CD14-positive monocyte (primary cell): ENCODE results near the gene IL3. TPM values are rescaled to one million over a fixed set of nuclear protein-coding genes. Genes with fewer than 3 reads are reported as not detected.

ENCODE experiments used
- DNase-seq, 3 donors: peaks; one replicate each; pipeline ENCODE4 v3.0.0-alpha.2; 2011 to 2022
- H2AFZ ChIP-seq: 2 replicates; pipeline ENCODE4 v1.6.0; 2012; ENCODE audit warnings: mild to moderate bottlenecking, low read depth, low read length, inconsistent platforms; ENCODE audit not compliant: insufficient read depth, poor library complexity, severe bottlenecking
- H3K27ac ChIP-seq, 2 donors: 1 replicate in 1 of 2; 2 replicates in 1 of 2; pipeline ENCODE4 v1.5.1; 2012 to 2013; ENCODE audit warnings: low read length in 2 of 2, control low read depth in 1 of 2, inconsistent platforms in 1 of 2, low read depth in 1 of 2, mild to moderate bottlenecking in 1 of 2
- H3K27me3 ChIP-seq, 2 donors: one replicate each; pipeline versions ENCODE4 v1.6.0 to v1.6.1; 2011 to 2013; ENCODE audit warnings: low read length in 2 of 2; ENCODE audit not compliant: control insufficient read depth in 2 of 2, insufficient read depth in 2 of 2
- H3K36me3 ChIP-seq, 2 donors: replicated peaks in 1 of 2; 1 replicate in 1 of 2; 2 replicates in 1 of 2; pipeline versions ENCODE4 v1.5.1 to v1.6.1; 2012 to 2013; ENCODE audit warnings: low read length in 2 of 2, control low read depth in 1 of 2, inconsistent platforms in 1 of 2, mild to moderate bottlenecking in 1 of 2; ENCODE audit not compliant: insufficient read depth in 2 of 2, control insufficient read depth in 1 of 2
- H3K4me1 ChIP-seq, 2 donors: 1 replicate in 1 of 2; 2 replicates in 1 of 2; pipeline versions ENCODE4 v1.5.1 to v1.6.1; 2012 to 2013; ENCODE audit warnings: low read length in 2 of 2, control low read depth in 1 of 2, inconsistent platforms in 1 of 2, mild to moderate bottlenecking in 1 of 2, moderate library complexity in 1 of 2; ENCODE audit not compliant: insufficient read depth in 2 of 2, control insufficient read depth in 1 of 2
- H3K4me2 ChIP-seq: replicated peaks from 2 replicates; pipeline ENCODE3; 2012; ENCODE audit warnings: low read length, moderate library complexity, mild to moderate bottlenecking; ENCODE audit not compliant: poor library complexity, severe bottlenecking; ENCODE audit errors: extremely low read depth
- H3K4me3 ChIP-seq, 3 experiments: fragments of 200-600 bp in 1 of 3; sonication (generic) in 1 of 3; replicated peaks in 1 of 3; 1 replicate in 2 of 3; 2 replicates in 1 of 3; pipeline ENCODE4 v1.5.1; 2011 to 2013; ENCODE audit warnings: low read length in 3 of 3, mild to moderate bottlenecking in 3 of 3, control low read depth in 2 of 3, low read depth in 2 of 3, inconsistent platforms in 1 of 3, moderate library complexity in 1 of 3
- H3K79me2 ChIP-seq: 2 replicates; pipeline ENCODE4 v1.6.0; 2012; ENCODE audit warnings: mild to moderate bottlenecking, control low read depth, inconsistent platforms, low read length, moderate library complexity; ENCODE audit not compliant: insufficient read depth
- H3K9ac ChIP-seq: 2 replicates; pipeline ENCODE4 v1.6.0; 2017; ENCODE audit warnings: low read length, mild to moderate bottlenecking; ENCODE audit not compliant: insufficient read depth, poor library complexity, severe bottlenecking
- H3K9me3 ChIP-seq, 2 donors: replicated peaks in 1 of 2; 1 replicate in 1 of 2; 2 replicates in 1 of 2; pipeline versions ENCODE4 v1.5.1 to v1.6.1; 2012 to 2013; ENCODE audit warnings: low read length in 2 of 2, control low read depth in 1 of 2; ENCODE audit not compliant: control insufficient read depth in 1 of 2, insufficient read depth in 1 of 2
- H4K20me1 ChIP-seq: 2 replicates; pipeline ENCODE4 v1.6.0; 2012; ENCODE audit warnings: mild to moderate bottlenecking, low read length, control low read depth, moderate library complexity; ENCODE audit not compliant: insufficient read depth
- H3K27ac Mint-ChIP-seq, 7 donors: one replicate each; pipeline ENCODE4 v1.8.0; 2020; ENCODE audit warnings: mild to moderate bottlenecking in 7 of 7, mixed read lengths in 7 of 7, moderate library complexity in 6 of 7, inconsistent platforms in 2 of 7
- H3K27me3 Mint-ChIP-seq, 3 donors: one replicate each; pipeline ENCODE4 v1.8.0; 2021 to 2022; ENCODE audit warnings: low read depth in 3 of 3, mild to moderate bottlenecking in 3 of 3, mixed read lengths in 3 of 3, moderate library complexity in 3 of 3, inconsistent platforms in 1 of 3
- H3K36me3 Mint-ChIP-seq, 2 donors: one replicate each; pipeline ENCODE4 v1.8.0; 2020; ENCODE audit warnings: mixed read lengths in 2 of 2, inconsistent platforms in 1 of 2, mild to moderate bottlenecking in 1 of 2
- H3K4me1 Mint-ChIP-seq: one replicate; pipeline ENCODE4 v1.8.0; 2020; ENCODE audit warnings: mild to moderate bottlenecking, mixed read lengths
- H3K4me3 Mint-ChIP-seq, 2 donors: one replicate each; pipeline ENCODE4 v1.8.0; 2020; ENCODE audit warnings: mild to moderate bottlenecking in 2 of 2, mixed read lengths in 2 of 2, moderate library complexity in 1 of 2
- H3K9me3 Mint-ChIP-seq, 7 donors: one replicate each; pipeline ENCODE4 v1.8.0; 2020 to 2022; ENCODE audit warnings: mixed read lengths in 7 of 7, mild to moderate bottlenecking in 6 of 7, moderate library complexity in 6 of 7, inconsistent platforms in 2 of 7
- WGBS: methylation state at CpG from one replicate; pipeline ENCODE4 v1.1.5; 2013; ENCODE audit warnings: missing lambda C conversion rate; ENCODE audit not compliant: insufficient coverage; 5-methylcytosine and 5-hydroxymethylcytosine counted together
- intact Hi-C, 2 donors: fragments of 100-400 bp; cut with micrococcal nuclease; formaldehyde crosslinking; loops; one replicate each; pipeline versions ENCODE4 v1.15.0 to v1.15.1; 2023
- polyA plus RNA-seq, 3 donors: library from polyadenylated mRNA; depleted of rRNA in 1 of 3; unstranded in 2 of 3; stranded (reverse) in 1 of 3; fragments of 300-500 nt in 2 of 3; fragments of >200 nt in 1 of 3; fragmentation: Illumina TruSeq in 2 of 3; gene quantifications; 1 replicate in 2 of 3; 2 replicates in 1 of 3; pipeline ENCODE4 v1.2.3, GENCODE V29; 2012 to 2021
- TF ChIP-seq, protein P1 (sequence below): fragments of 200-600 bp; IDR thresholded peaks from one replicate; pipeline ENCODE4 v1.8.0; 2022; ENCODE audit warnings: antibody characterized with exemption, mild to moderate bottlenecking

Gene IL3
- polyA plus RNA-seq, 3 donors, result not detected

DNA sequence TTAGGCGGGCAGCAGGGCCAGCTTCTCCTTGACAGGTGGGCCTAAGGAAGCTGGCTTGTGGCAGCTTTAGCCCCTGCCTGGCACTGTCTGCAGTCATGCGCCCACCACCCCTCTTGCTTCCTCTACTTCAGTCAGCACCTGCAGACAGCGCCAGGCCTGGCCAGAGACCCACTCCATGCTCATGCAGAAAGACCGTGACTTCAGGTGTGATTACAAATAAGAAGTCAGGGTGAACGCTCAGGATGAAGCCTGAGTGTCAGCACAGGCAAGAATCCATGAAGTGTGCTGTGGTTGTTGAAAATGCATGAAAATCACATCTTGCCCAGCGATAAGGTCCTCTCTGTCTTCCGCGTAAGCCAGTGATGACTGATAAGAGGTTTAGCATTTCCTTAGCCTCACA lies 16.5 kb downstream of the IL3 start:
- H3K79me2 ChIP-seq, result no peaks in the 10 kb centered on the region
- H3K27ac Mint-ChIP-seq, result no peak overlapping the region
- H3K4me1 Mint-ChIP-seq, result peaks cover 4% of the 10 kb centered on the region
- no peak overlapping the region for H3K9ac ChIP-seq
- H3K27ac ChIP-seq, result no peak overlapping the region
- TF ChIP-seq, protein P1, sequence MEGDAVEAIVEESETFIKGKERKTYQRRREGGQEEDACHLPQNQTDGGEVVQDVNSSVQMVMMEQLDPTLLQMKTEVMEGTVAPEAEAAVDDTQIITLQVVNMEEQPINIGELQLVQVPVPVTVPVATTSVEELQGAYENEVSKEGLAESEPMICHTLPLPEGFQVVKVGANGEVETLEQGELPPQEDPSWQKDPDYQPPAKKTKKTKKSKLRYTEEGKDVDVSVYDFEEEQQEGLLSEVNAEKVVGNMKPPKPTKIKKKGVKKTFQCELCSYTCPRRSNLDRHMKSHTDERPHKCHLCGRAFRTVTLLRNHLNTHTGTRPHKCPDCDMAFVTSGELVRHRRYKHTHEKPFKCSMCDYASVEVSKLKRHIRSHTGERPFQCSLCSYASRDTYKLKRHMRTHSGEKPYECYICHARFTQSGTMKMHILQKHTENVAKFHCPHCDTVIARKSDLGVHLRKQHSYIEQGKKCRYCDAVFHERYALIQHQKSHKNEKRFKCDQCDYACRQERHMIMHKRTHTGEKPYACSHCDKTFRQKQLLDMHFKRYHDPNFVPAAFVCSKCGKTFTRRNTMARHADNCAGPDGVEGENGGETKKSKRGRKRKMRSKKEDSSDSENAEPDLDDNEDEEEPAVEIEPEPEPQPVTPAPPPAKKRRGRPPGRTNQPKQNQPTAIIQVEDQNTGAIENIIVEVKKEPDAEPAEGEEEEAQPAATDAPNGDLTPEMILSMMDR, result no peak
- no peaks in the 10 kb centered on the region for H3K9me3 ChIP-seq
- H3K27me3 ChIP-seq, result peaks cover 0 to 5% of the 10 kb centered on the region in 2 donors
- no peaks in the 10 kb centered on the region for H3K36me3 ChIP-seq
- no peaks in the 10 kb centered on the region for H3K4me1 ChIP-seq
- intact Hi-C loops, result no loop called here
- H3K27me3 Mint-ChIP-seq, result peaks cover 17 to 34% (median 20%) of the 10 kb centered on the region in 3 donors
- no peak overlapping the region for H3K4me2 ChIP-seq
- no peak for DNase-seq
- H3K4me3 Mint-ChIP-seq, result no peak overlapping the region
- no peaks in the 10 kb centered on the region for H3K9me3 Mint-ChIP-seq
- H4K20me1 ChIP-seq, result no peaks in the 10 kb centered on the region
- H2AFZ ChIP-seq, result no peak overlapping the region
- H3K36me3 Mint-ChIP-seq, result no peaks in the 10 kb centered on the region
- WGBS, result 77% methylated on average over 5 of the region's 8 CpGs
- no peak overlapping the region for H3K4me3 ChIP-seq

DNA sequence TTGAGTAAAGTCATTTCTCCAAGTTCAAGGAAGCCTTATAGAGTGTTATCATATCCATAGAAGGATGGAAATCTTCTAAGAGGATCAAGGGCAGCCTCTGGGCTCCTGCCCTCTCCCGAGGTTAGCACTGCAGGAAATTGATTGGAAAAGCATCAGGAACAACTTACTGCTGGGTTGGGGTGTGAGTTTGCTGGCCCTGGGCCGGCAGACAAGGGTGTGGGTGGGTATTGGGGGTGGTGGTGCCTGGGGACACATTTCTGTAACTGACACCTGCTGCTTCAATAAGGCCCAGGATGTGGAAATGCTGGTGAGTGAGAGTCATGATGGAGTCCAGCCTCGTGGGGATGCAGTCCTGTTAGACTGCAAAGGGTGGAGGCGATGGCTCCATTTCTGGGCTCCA lies 18.6 kb downstream of the IL3 start:
- Mint-ChIP-seq H3K9me3 (no peaks in the 10 kb centered on the region), H3K4me3 (no peak overlapping the region), H3K27ac (peak overlapping the region in 1 of 7 donors; percentile 60), H3K36me3 (no peaks in the 10 kb centered on the region), H3K27me3 (peaks cover 10 to 22% (median 12%) of the 10 kb centered on the region in 3 donors), H3K4me1 (no peaks in the 10 kb centered on the region)
- Histone ChIP-seq H3K4me3 (no peak overlapping the region), H3K79me2 (no peaks in the 10 kb centered on the region), H3K9me3 (no peaks in the 10 kb centered on the region), H3K4me2 (no peak overlapping the region), H3K27ac (no peak overlapping the region), H3K36me3 (no peaks in the 10 kb centered on the region), H4K20me1 (no peaks in the 10 kb centered on the region), H3K9ac (no peak overlapping the region), H3K27me3 (no peaks in the 10 kb centered on the region), H2AFZ (no peak overlapping the region), H3K4me1 (no peaks in the 10 kb centered on the region)
- TF ChIP-seq, protein P1, result no peak
- WGBS, result 90% methylated on average over 2 of the region's 4 CpGs
- intact Hi-C loops, result no loop called here
- DNase-seq, result no peak
